Activated CD8-positive, alpha-beta memory T cell treated with anti-CD3 and anti-CD28 coated beads, Interleukin-2, amount 10 ng/mL, durations not matched to agents 7 days and 5 days (primary cell): ENCODE data around the gene MEI1. TPM values are rescaled to one million over a fixed set of nuclear protein-coding genes. Genes with fewer than 3 reads are reported as not detected.
"Not testable (repeated sequence)": the region's sequence is repeated elsewhere in the genome, so short reads cannot be mapped to it uniquely, and the experiment has no call there.

Experiments used
- ATAC-seq: fragments of 150-1000 bp; cut with Tn5 transposase; one replicate; pipeline ENCODE4 v1.10.0; 2021; ENCODE audit warnings: moderate library complexity
- CTCF ChIA-PET: fragments of 350-600 bp; sonication (Branson Sonifier 250); formaldehyde crosslinking; loops from one replicate; lab custom pipeline; 2021; ENCODE audit warnings: antibody characterized with exemption; lab: Charles Lee
- DNase-seq: peaks from one replicate; pipeline ENCODE4 v3.0.0-alpha.2; 2020
- H3K27ac Mint-ChIP-seq: one replicate; pipeline ENCODE4 v1.8.0; 2021; ENCODE audit warnings: mild to moderate bottlenecking, mixed read lengths
- H3K27me3 Mint-ChIP-seq: one replicate; pipeline ENCODE4 v1.8.0; 2021; ENCODE audit warnings: mixed read lengths
- H3K36me3 Mint-ChIP-seq: one replicate; pipeline ENCODE4 v1.8.0; 2021; ENCODE audit warnings: mild to moderate bottlenecking, mixed read lengths
- H3K4me1 Mint-ChIP-seq: one replicate; pipeline ENCODE4 v1.8.0; 2021; ENCODE audit warnings: mixed read lengths
- H3K4me3 Mint-ChIP-seq: one replicate; pipeline ENCODE4 v1.8.0; 2021; ENCODE audit warnings: mild to moderate bottlenecking, moderate library complexity, mixed read lengths
- H3K9me3 Mint-ChIP-seq: one replicate; pipeline ENCODE4 v1.8.0; 2022; ENCODE audit warnings: low read depth, mixed read lengths
- total RNA-seq, 2 experiments: library from RNA; stranded (reverse); gene quantifications; one replicate each; pipeline ENCODE4 v1.2.3, GENCODE V29; 2021

Gene MEI1
- total RNA-seq: 10 to 100 TPM; 37.3 to 45.9 TPM

- peak; percentile 80 for ATAC-seq
- Mint-ChIP-seq H3K9me3 (no peaks in the 10 kb centered on the region), H3K4me3 (peak within 1 kb of the TSS; percentile 58), H3K27ac (peak within 1 kb of the TSS; percentile 80), H3K36me3 (peaks cover 3% of the 10 kb centered on the region), H3K27me3 (peaks cover 10% of the 10 kb centered on the region), H3K4me1 (peaks cover 9% of the 10 kb centered on the region)
- DNase-seq: peak; percentile 94
- CTCF ChIA-PET: interaction anchor here (1.0 to 4.9 kb wide), 14 partner anchors 11 to 257 kb away, joined by 3 to 62 read pairs (median 17); partner anchors contain the start of genes CCDC134, CENPM and SNU13
These were observed at the start of gene MEI1 for GRCh38 chr22:41699264-41700107. TSS of gene MEI1 (plus strand) at chr22:41699503. CDS start at chr22:41699539, 36 bp downstream.

GRCh38 chr22:41650229-41650628, 49.1 kb upstream of the MEI1 start:
- no peak for ATAC-seq
- no peak overlapping the region for H3K27ac Mint-ChIP-seq
- CTCF ChIA-PET: interaction anchor here (0.6 to 0.9 kb wide), 2 partner anchors 17 to 967 kb away, joined by 3 read pairs; no protein-coding TSS in a partner anchor

GRCh38 chr22:41650821-41651220, 48.5 kb upstream of the MEI1 start:
- no peaks in the 10 kb centered on the region for H3K27me3 Mint-ChIP-seq
- CTCF ChIA-PET: interaction anchor here (0.7 to 1.8 kb wide), 2 partner anchors 16 to 76 kb away, joined by 3 to 9 read pairs; no protein-coding TSS in a partner anchor
- H3K4me1 Mint-ChIP-seq: peaks cover 9% of the 10 kb centered on the region
- no peaks in the 10 kb centered on the region for H3K9me3 Mint-ChIP-seq
- no peak overlapping the region for H3K4me3 Mint-ChIP-seq
- H3K36me3 Mint-ChIP-seq: peaks cover 51% of the 10 kb centered on the region
- no peak overlapping the region for H3K27ac Mint-ChIP-seq
- no peak for DNase-seq
- ATAC-seq: no peak

More at GRCh38 chr22:41650229-41650628, 49.1 kb upstream of the MEI1 start:
- Mint-ChIP-seq H3K9me3 (no peaks in the 10 kb centered on the region), H3K4me3 (no peak overlapping the region), H3K36me3 (peaks cover 52% of the 10 kb centered on the region), H3K4me1 (peaks cover 9% of the 10 kb centered on the region), H3K27me3 (no peaks in the 10 kb centered on the region)
- no peak for DNase-seq

- Mint-ChIP-seq H3K36me3 (peaks cover 48% of the 10 kb centered on the region), H3K27me3 (no peaks in the 10 kb centered on the region), H3K9me3 (no peaks in the 10 kb centered on the region), H3K4me3 (no peak overlapping the region), H3K27ac (no peak overlapping the region), H3K4me1 (peaks cover 2% of the 10 kb centered on the region)
- DNase-seq (no peak), ATAC-seq (no peak)
- CTCF ChIA-PET: interaction anchor here (1.4 to 6.7 kb wide), 2 partner anchors 12 to 35 kb away, joined by 3 to 44 read pairs; no protein-coding TSS in a partner anchor
These were observed 45.0 kb upstream of the MEI1 start for GRCh38 chr22:41654322-41654721.

- Mint-ChIP-seq H3K4me3 (no peak overlapping the region), H3K27ac (no peak overlapping the region)
These were observed 42.7 kb upstream of the MEI1 start for GRCh38 chr22:41656556-41656955.

GRCh38 chr22:41657709-41658108, 41.6 kb upstream of the MEI1 start:
- H3K27ac Mint-ChIP-seq: no peak overlapping the region
- no peak for ATAC-seq
- no peak overlapping the region for H3K4me3 Mint-ChIP-seq
- CTCF ChIA-PET: interaction anchor here (1.5 to 6.7 kb wide), 2 partner anchors 9 to 16 kb away, joined by 3 to 44 read pairs; no protein-coding TSS in a partner anchor
- no peaks in the 10 kb centered on the region for H3K27me3 Mint-ChIP-seq
- H3K4me1 Mint-ChIP-seq: peaks cover 2% of the 10 kb centered on the region
- DNase-seq: no peak
- peaks cover 48% of the 10 kb centered on the region for H3K36me3 Mint-ChIP-seq
- H3K9me3 Mint-ChIP-seq: no peaks in the 10 kb centered on the region

More at GRCh38 chr22:41656556-41656955, 42.7 kb upstream of the MEI1 start:
- DNase-seq (no peak), ATAC-seq (no peak)
- Mint-ChIP-seq H3K9me3 (no peaks in the 10 kb centered on the region), H3K36me3 (peaks cover 51% of the 10 kb centered on the region), H3K27me3 (no peaks in the 10 kb centered on the region), H3K4me1 (peaks cover 2% of the 10 kb centered on the region)
- CTCF ChIA-PET: interaction anchor here (6.7 kb wide), 1 partner anchor 10 kb away, joined by 44 read pairs; no protein-coding TSS in a partner anchor

GRCh38 chr22:41658869-41659268, 40.4 kb upstream of the MEI1 start:
- Mint-ChIP-seq H3K4me1 (no peaks in the 10 kb centered on the region), H3K36me3 (peaks cover 45% of the 10 kb centered on the region), H3K27ac (no peak overlapping the region), H3K9me3 (no peaks in the 10 kb centered on the region), H3K4me3 (no peak overlapping the region), H3K27me3 (no peaks in the 10 kb centered on the region)
- no peak for DNase-seq
- ATAC-seq: no peak
- CTCF ChIA-PET: interaction anchor here (0.7 to 6.7 kb wide), 3 partner anchors 7 to 943 kb away, joined by 3 to 44 read pairs (median 4); no protein-coding TSS in a partner anchor

GRCh38 chr22:41659941-41660340, 39.4 kb upstream of the MEI1 start:
- DNase-seq (no peak), ATAC-seq (no peak)
- H3K9me3 Mint-ChIP-seq: no peaks in the 10 kb centered on the region
- CTCF ChIA-PET: interaction anchor here (0.8 to 2.1 kb wide), 3 partner anchors 21 to 73 kb away, joined by 3 to 5 read pairs (median 4); no protein-coding TSS in a partner anchor
- peaks cover 41% of the 10 kb centered on the region for H3K36me3 Mint-ChIP-seq
- no peak overlapping the region for H3K4me3 Mint-ChIP-seq
- H3K27me3 Mint-ChIP-seq: no peaks in the 10 kb centered on the region
- H3K27ac Mint-ChIP-seq: no peak overlapping the region
- no peaks in the 10 kb centered on the region for H3K4me1 Mint-ChIP-seq

- H3K9me3 Mint-ChIP-seq: no peaks in the 10 kb centered on the region
- no peak for ATAC-seq
- no peaks in the 10 kb centered on the region for H3K4me1 Mint-ChIP-seq
- H3K27ac Mint-ChIP-seq: no peak overlapping the region
- DNase-seq: no peak
- no peak overlapping the region for H3K4me3 Mint-ChIP-seq
- CTCF ChIA-PET: interaction anchor here (0.8 to 2.1 kb wide), 3 partner anchors 22 to 73 kb away, joined by 3 to 5 read pairs (median 4); no protein-coding TSS in a partner anchor
- H3K36me3 Mint-ChIP-seq: peaks cover 41% of the 10 kb centered on the region
- no peaks in the 10 kb centered on the region for H3K27me3 Mint-ChIP-seq
These were observed 38.9 kb upstream of the MEI1 start for GRCh38 chr22:41660416-41660815.

- DNase-seq: no peak
- CTCF ChIA-PET: interaction anchor here (2.1 kb wide), 1 partner anchor 22 kb away, joined by 5 read pairs; no protein-coding TSS in a partner anchor
- H3K27me3 Mint-ChIP-seq: no peaks in the 10 kb centered on the region
- peaks cover 41% of the 10 kb centered on the region for H3K36me3 Mint-ChIP-seq
- no peaks in the 10 kb centered on the region for H3K4me1 Mint-ChIP-seq
- H3K4me3 Mint-ChIP-seq: no peak overlapping the region
- no peaks in the 10 kb centered on the region for H3K9me3 Mint-ChIP-seq
- H3K27ac Mint-ChIP-seq: no peak overlapping the region
- no peak for ATAC-seq
These were observed 38.2 kb upstream of the MEI1 start for GRCh38 chr22:41661088-41661487.

GRCh38 chr22:41661713-41662112, 37.6 kb upstream of the MEI1 start:
- peaks cover 40% of the 10 kb centered on the region for H3K36me3 Mint-ChIP-seq
- CTCF ChIA-PET: interaction anchor here (1.2 kb wide), 1 partner anchor 11 kb away, joined by 3 read pairs; no protein-coding TSS in a partner anchor
- no peaks in the 10 kb centered on the region for H3K27me3 Mint-ChIP-seq
- no peaks in the 10 kb centered on the region for H3K9me3 Mint-ChIP-seq
- no peak for ATAC-seq
- H3K4me1 Mint-ChIP-seq: peaks cover 2% of the 10 kb centered on the region
- H3K4me3 Mint-ChIP-seq: no peak overlapping the region
- no peak for DNase-seq
- no peak overlapping the region for H3K27ac Mint-ChIP-seq

GRCh38 chr22:41663594-41663993, 35.7 kb upstream of the MEI1 start:
- H3K4me1 Mint-ChIP-seq, H3K27me3 Mint-ChIP-seq, H3K9me3 Mint-ChIP-seq, ATAC-seq, H3K4me3 Mint-ChIP-seq, DNase-seq, H3K27ac Mint-ChIP-seq: not testable (repeated sequence)
- CTCF ChIA-PET: interaction anchor here (0.6 to 0.9 kb wide), 2 partner anchors 282 to 402 kb away, joined by 3 read pairs; partner anchors contain the start of gene TEF
- H3K36me3 Mint-ChIP-seq: peaks cover 33% of the 10 kb centered on the region

GRCh38 chr22:41664490-41664889, 34.8 kb upstream of the MEI1 start:
- Mint-ChIP-seq H3K27ac (peak overlapping the region; percentile 47), H3K4me3 (no peak overlapping the region), H3K4me1 (peaks cover 10% of the 10 kb centered on the region), H3K9me3 (no peaks in the 10 kb centered on the region), H3K36me3 (peaks cover 36% of the 10 kb centered on the region), H3K27me3 (no peaks in the 10 kb centered on the region)
- CTCF ChIA-PET: interaction anchor here (0.7 to 3.3 kb wide), 3 partner anchors 28 to 44 kb away, joined by 4 to 24 read pairs (median 4); partner anchors contain the start of genes DESI1 and XRCC6
- ATAC-seq (no peak), DNase-seq (no peak)
